OCI-LY1 (cell line): ENCODE data around the gene TMEM158.

Experiments
- CTCF ChIP-seq: fragments of 200-600 bp; sonication (generic), shearing (Covaris generic); IDR thresholded peaks from 2 replicates; pipeline ENCODE4 v1.5.1; 2017; ENCODE audit warnings: mild to moderate bottlenecking, antibody characterized with exemption, low read length, moderate library complexity, mixed read lengths
- EZH2 ChIP-seq: fragments of 200-600 bp; sonication (generic), shearing (Covaris generic); IDR thresholded peaks from 2 replicates; pipeline ENCODE4 v1.8.0; 2017; ENCODE audit warnings: borderline replicate concordance, mixed run types, mild to moderate bottlenecking, antibody characterized with exemption, low read length, moderate library complexity, mixed read lengths

DNA sequence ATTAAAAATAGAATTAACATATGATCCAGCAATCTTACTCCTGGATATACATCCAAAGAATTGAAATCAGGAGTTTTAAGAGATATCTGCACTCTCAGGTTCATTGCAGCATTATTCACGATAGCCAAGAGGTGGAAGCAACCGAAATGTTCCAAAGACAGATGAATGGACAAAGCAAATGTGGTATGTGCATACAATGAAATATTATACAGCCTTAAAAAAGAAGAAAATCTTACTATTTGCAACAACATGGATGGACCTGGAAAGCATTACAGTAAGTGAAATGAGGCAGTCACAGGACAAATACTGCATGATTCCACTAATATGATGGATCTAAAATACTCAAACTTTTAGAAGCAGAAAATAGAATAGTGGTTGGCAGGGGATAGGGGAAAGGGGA is 9.3 kb upstream of the TMEM158 start:
- no peak for TF ChIP-seq CTCF
- no peak for TF ChIP-seq EZH2
